ENCODE measurements around the gene HSPBP1. TPM values are rescaled to one million over a fixed set of nuclear protein-coding genes. Genes with fewer than 3 reads are reported as not detected.

HSPBP1 gene
- total RNA-seq, 4 donors from 2014 or later = 17.9 to 46.7 (median 36.7) TPM

DNA sequence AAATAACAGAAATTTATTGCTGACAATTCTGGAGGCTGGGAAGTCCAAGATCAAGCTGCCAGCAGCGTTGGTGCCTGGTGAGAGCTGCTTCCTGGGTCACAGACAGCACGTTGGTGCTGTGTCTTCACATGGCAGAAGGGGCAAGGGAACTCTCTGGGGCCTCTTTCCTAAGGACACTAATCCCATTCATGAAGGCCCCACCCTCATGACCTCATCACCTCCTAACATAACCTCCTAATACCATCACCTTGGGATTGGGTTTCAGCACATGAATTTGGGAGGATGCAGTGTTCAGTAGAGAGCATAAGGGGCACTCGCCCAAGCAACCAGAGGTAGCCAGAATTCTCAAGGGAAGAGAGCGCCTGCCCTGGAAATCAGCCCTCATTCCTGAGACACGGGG lies 29.5 kb upstream of the HSPBP1 start:
- no peak overlapping the region for H3K27ac ChIP-seq
- WGBS = 89% methylated on average over 5 of the region's 5 CpGs
- H3K36me3 ChIP-seq = no peaks in the 10 kb centered on the region
- no peak overlapping the region for H3K4me3 ChIP-seq
- DNase-seq (ENCODE audit: low spot score in 2 of 2) = no peak
- no peak for TF ChIP-seq CTCF (IDR thresholded peaks at IDR 0.05)
- no peak for TF ChIP-seq POLR2A (IDR thresholded peaks at IDR 0.05)
- no peak for TF ChIP-seq EP300 (IDR thresholded peaks at IDR 0.05)
- TF ChIP-seq POLR2AphosphoS5 (IDR thresholded peaks at IDR 0.05) = no peak
- H3K9me3 ChIP-seq = no peaks in the 10 kb centered on the region
- H3K4me1 ChIP-seq = no peaks in the 10 kb centered on the region
- no peaks in the 10 kb centered on the region for H3K27me3 ChIP-seq

DNA sequence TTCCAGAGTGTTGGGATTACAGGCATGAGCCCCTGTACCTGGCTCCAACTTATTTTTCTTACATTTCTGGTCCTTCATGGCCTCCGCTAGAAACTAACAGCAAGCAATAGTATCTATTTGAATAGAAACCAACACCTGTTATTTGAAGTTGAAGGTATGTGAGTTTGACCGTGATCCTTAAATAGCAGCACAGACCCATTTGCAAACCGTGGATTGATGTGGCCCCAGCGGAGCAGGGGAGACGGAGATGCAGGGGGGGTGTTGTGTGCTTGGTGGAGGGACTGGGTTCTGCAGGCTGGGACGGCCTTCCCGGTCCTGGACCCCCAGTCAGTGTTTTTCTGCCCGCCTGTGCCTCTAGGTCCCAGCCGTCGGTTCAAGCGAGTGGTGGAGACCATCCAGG lies 28.4 kb upstream of the HSPBP1 start:
- 86% methylated on average over 7 of the region's 11 CpGs for WGBS
- H3K27me3 ChIP-seq = no peaks in the 10 kb centered on the region
- H3K9me3 ChIP-seq = no peaks in the 10 kb centered on the region
- DNase-seq (ENCODE audit: low spot score in 2 of 2) = no peak
- H3K36me3 ChIP-seq = no peaks in the 10 kb centered on the region
- TF ChIP-seq CTCF (IDR thresholded peaks at IDR 0.05) (no peak), EP300 (IDR thresholded peaks at IDR 0.05) (no peak), POLR2A (IDR thresholded peaks at IDR 0.05) (no peak), POLR2AphosphoS5 (IDR thresholded peaks at IDR 0.05) (no peak)
- no peaks in the 10 kb centered on the region for H3K4me1 ChIP-seq
- H3K27ac ChIP-seq = no peak overlapping the region
- H3K4me3 ChIP-seq = no peak overlapping the region

GRCh38 chr19:55306712-55307111 lies 26.8 kb upstream of the HSPBP1 start:
- H3K36me3 ChIP-seq = no peaks in the 10 kb centered on the region
- no peak overlapping the region for H3K4me3 ChIP-seq
- TF ChIP-seq POLR2AphosphoS5 (IDR thresholded peaks at IDR 0.05) = no peak
- no peak for TF ChIP-seq CTCF (IDR thresholded peaks at IDR 0.05)
- TF ChIP-seq POLR2A (IDR thresholded peaks at IDR 0.05) = no peak
- TF ChIP-seq EP300 (IDR thresholded peaks at IDR 0.05) = no peak
- no peak for DNase-seq (ENCODE audit: low spot score in 2 of 2)
- no peaks in the 10 kb centered on the region for H3K27me3 ChIP-seq
- H3K4me1 ChIP-seq = peaks cover 6% of the 10 kb centered on the region
- no peaks in the 10 kb centered on the region for H3K9me3 ChIP-seq
- H3K27ac ChIP-seq = no peak overlapping the region
- 85% methylated on average over 3 of the region's 3 CpGs for WGBS

DNA sequence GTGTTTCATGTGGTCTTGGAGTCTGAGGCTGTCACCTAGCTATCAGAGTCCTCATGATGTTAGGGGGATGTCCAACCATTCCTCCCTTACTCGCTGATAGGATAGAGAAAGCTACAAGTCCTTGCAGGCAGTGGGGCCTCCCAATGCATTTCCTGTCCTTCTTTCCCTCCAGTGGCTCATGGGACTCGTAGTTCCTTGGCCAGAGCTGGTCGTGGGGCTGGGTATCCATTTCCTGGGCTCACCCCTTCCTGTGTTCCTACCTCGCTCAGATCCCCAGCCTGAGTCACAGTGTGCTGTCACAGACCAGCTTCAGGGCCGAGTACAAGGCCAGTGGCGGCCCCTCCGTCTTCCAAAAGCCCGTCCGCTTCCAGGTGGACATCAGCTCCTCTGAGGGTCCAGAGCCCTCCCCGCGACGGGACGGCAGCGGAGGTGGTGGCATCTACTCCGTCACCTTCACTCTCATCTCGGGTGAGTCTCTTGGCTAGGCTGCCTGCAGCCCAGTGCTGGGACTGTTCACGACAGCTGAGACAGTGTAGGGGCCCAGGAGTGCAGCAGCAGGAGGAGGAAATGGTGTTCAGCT lies 26.2 kb upstream of the HSPBP1 start:
- H3K4me3 ChIP-seq = no peak overlapping the region
- H3K27me3 ChIP-seq = no peaks in the 10 kb centered on the region
- no peaks in the 10 kb centered on the region for H3K36me3 ChIP-seq
- H3K27ac ChIP-seq = no peak overlapping the region
- 92% methylated on average over 17 of the region's 17 CpGs for WGBS
- peaks cover 12% of the 10 kb centered on the region for H3K4me1 ChIP-seq
- no peak for TF ChIP-seq POLR2AphosphoS5 (IDR thresholded peaks at IDR 0.05)
- TF ChIP-seq POLR2A (IDR thresholded peaks at IDR 0.05) = no peak
- TF ChIP-seq CTCF (IDR thresholded peaks at IDR 0.05) = no peak
- TF ChIP-seq EP300 (IDR thresholded peaks at IDR 0.05) = no peak
- DNase-seq (ENCODE audit: low spot score in 2 of 2) = no peak
- no peaks in the 10 kb centered on the region for H3K9me3 ChIP-seq

DNA sequence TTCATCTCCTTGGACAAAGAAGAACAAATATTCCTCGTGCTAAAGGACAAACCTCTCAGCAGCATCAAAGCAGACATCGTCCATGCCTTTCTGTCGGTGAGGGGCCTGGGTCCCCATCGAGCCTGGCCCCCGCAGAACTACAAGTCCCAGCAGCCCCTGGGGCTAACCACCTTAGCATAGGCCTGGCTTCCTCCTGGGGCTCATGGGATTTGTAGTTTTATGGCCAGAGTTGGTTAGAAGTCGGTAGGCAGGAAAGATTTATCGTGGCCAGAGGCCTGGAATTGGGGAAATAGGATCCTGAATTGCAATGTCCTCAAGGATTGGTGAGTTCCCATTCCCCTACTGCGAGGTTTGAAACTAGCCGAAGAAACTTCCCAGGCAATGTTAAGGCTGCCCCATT lies 25.6 kb upstream of the HSPBP1 start:
- Histone ChIP-seq H3K4me3 (no peak overlapping the region), H3K27ac (no peak overlapping the region), H3K36me3 (no peaks in the 10 kb centered on the region), H3K4me1 (peaks cover 12% of the 10 kb centered on the region), H3K27me3 (no peaks in the 10 kb centered on the region), H3K9me3 (no peaks in the 10 kb centered on the region)
- WGBS = 80% methylated on average over 9 of the region's 9 CpGs
- TF ChIP-seq EP300 (IDR thresholded peaks at IDR 0.05) = no peak
- no peak for DNase-seq (ENCODE audit: low spot score in 2 of 2)

DNA sequence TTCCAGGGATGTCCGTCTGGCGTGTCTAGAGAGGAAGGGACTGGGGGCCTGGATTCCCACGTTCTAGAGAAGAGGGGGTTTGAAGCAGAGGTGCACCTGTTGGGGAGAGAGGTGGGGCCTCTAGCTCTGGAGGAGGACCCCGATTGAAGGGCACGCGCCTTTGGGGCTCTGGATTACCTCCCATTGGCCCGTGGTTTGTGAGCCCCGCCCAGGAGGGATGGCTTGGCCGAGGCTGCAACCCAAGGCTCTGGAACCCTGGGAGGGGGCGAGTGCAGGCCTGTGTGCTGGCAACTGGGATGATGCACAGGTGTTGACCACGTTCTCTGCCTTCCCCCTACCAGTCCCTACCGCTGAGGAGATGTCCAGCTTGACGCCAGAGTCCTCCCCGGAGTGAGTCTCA lies 25.1 kb upstream of the HSPBP1 start:
- peaks cover 12% of the 10 kb centered on the region for H3K4me1 ChIP-seq
- no peak overlapping the region for H3K27ac ChIP-seq
- no peak overlapping the region for H3K4me3 ChIP-seq
- H3K9me3 ChIP-seq = no peaks in the 10 kb centered on the region
- no peaks in the 10 kb centered on the region for H3K36me3 ChIP-seq
- TF ChIP-seq EP300 (IDR thresholded peaks at IDR 0.05) = no peak
- no peak for TF ChIP-seq POLR2AphosphoS5 (IDR thresholded peaks at IDR 0.05)
- TF ChIP-seq POLR2A (IDR thresholded peaks at IDR 0.05) = no peak
- TF ChIP-seq CTCF (IDR thresholded peaks at IDR 0.05) = no peak
- DNase-seq (ENCODE audit: low spot score in 2 of 2) = no peak
- H3K27me3 ChIP-seq = no peaks in the 10 kb centered on the region
- 70% methylated on average over 14 of the region's 14 CpGs for WGBS
